ENCODE data around the gene OLFML2A. TPM values are rescaled to one million over a fixed set of nuclear protein-coding genes. Genes with fewer than 3 reads are reported as not detected.

Gene OLFML2A
- total RNA-seq, 1 donor from 2014 or later: 22.3 TPM

GRCh38 chr9:124846969-124847368 lies 70.0 kb downstream of the OLFML2A start:
- H3K9me3 ChIP-seq: no peaks in the 10 kb centered on the region
- TF ChIP-seq CTCF (IDR thresholded peaks at IDR 0.05): no peak
- no peak overlapping the region for H3K4me3 ChIP-seq
- H3K36me3 ChIP-seq: no peaks in the 10 kb centered on the region
- H3K27ac ChIP-seq: no peak overlapping the region
- no peaks in the 10 kb centered on the region for H3K4me1 ChIP-seq
- ATAC-seq (no peak), DNase-seq (no peak)
- H3K27me3 ChIP-seq (ENCODE audit: low read depth): no peaks in the 10 kb centered on the region
- intact Hi-C loops (cut with DNase I): no loop called here

- TF ChIP-seq CTCF (IDR thresholded peaks at IDR 0.05): no peak
- Histone ChIP-seq H3K4me3 (no peak overlapping the region), H3K27ac (no peak overlapping the region), H3K9me3 (no peaks in the 10 kb centered on the region), H3K27me3 (ENCODE audit: low read depth) (no peaks in the 10 kb centered on the region), H3K4me1 (peaks cover 14% of the 10 kb centered on the region), H3K36me3 (no peaks in the 10 kb centered on the region)
- DNase-seq (peak; percentile 7), ATAC-seq (no peak)
- intact Hi-C loops (cut with DNase I): loop anchor here (5.0 kb wide), 1 partner anchor 78 kb away; the partner anchor contains the start of gene NR6A1
These were observed 72.9 kb downstream of the OLFML2A start for GRCh38 chr9:124849801-124850200.

GRCh38 chr9:124852121-124852828 lies 75.3 kb downstream of the OLFML2A start:
- Histone ChIP-seq H3K27me3 (ENCODE audit: low read depth) (no peaks in the 10 kb centered on the region), H3K27ac (no peak overlapping the region), H3K4me1 (peaks cover 14% of the 10 kb centered on the region), H3K9me3 (no peaks in the 10 kb centered on the region), H3K4me3 (peak overlapping the region; percentile 56), H3K36me3 (peaks cover 12% of the 10 kb centered on the region)
- ATAC-seq: no peak
- intact Hi-C loops (cut with DNase I): loop anchor here (5.0 kb wide), 1 partner anchor 80 kb away; the partner anchor contains the start of gene NR6A1
- TF ChIP-seq CTCF (IDR thresholded peaks at IDR 0.05): no peak
- DNase-seq: peak; percentile 42

GRCh38 chr9:124852829-124853531 lies 76.0 kb downstream of the OLFML2A start, which contains the start of gene WDR38:
WDR38 (plus strand) TSS chr9:124853460; CDS start chr9:124853532, 72 bp downstream.
- peaks cover 14% of the 10 kb centered on the region for H3K4me1 ChIP-seq
- H3K36me3 ChIP-seq: peaks cover 19% of the 10 kb centered on the region
- no peaks in the 10 kb centered on the region for H3K9me3 ChIP-seq
- ATAC-seq (peak; percentile 93 to 95), DNase-seq (peak; percentile 85)
- H3K4me3 ChIP-seq: peak within 1 kb of the TSS; percentile 56
- intact Hi-C loops (cut with DNase I): loop anchor here (5.0 kb wide), 1 partner anchor 81 kb away; the partner anchor contains the start of gene NR6A1
- peak; percentile 98 for TF ChIP-seq CTCF (IDR thresholded peaks at IDR 0.05)
- no peaks in the 10 kb centered on the region for H3K27me3 ChIP-seq (ENCODE audit: low read depth)
- H3K27ac ChIP-seq: peak within 1 kb of the TSS; percentile 34

- intact Hi-C loops (cut with DNase I): loop anchor here (5.0 kb wide), 1 partner anchor 81 kb away; the partner anchor contains the start of gene NR6A1
These were observed 76.7 kb downstream of the OLFML2A start for GRCh38 chr9:124853605-124854143.

More at GRCh38 chr9:124853605-124854143, 76.7 kb downstream of the OLFML2A start:
- no peak for ATAC-seq
- Histone ChIP-seq H3K4me3 (peak overlapping the region; percentile 56), H3K9me3 (no peaks in the 10 kb centered on the region), H3K4me1 (peaks cover 17% of the 10 kb centered on the region), H3K27ac (peak overlapping the region; percentile 34), H3K36me3 (peaks cover 26% of the 10 kb centered on the region), H3K27me3 (ENCODE audit: low read depth) (no peaks in the 10 kb centered on the region)
- TF ChIP-seq CTCF (IDR thresholded peaks at IDR 0.05): no peak
- DNase-seq: no peak
